Neuronal stem cell (in vitro differentiated cells): ENCODE results near the gene GSTA5.
"Not testable (repeated sequence)": the region's sequence is repeated elsewhere in the genome, so short reads cannot be mapped to it uniquely, and the experiment has no call there.

Experiments used
- DNase-seq: peaks from one replicate; pipeline ENCODE4 v3.0.0-alpha.2; 2013; ENCODE audit warnings: low spot score
- H2AFZ ChIP-seq: one replicate; pipeline ENCODE4 v1.6.1; 2013; ENCODE audit warnings: mild to moderate bottlenecking, low read length, inconsistent platforms
- H2AK5ac ChIP-seq: 2 replicates; pipeline ENCODE4 v1.6.1; 2013; ENCODE audit warnings: low read depth, mild to moderate bottlenecking, inconsistent platforms, low read length, moderate library complexity, mixed read lengths
- H2BK120ac ChIP-seq: 2 replicates; pipeline ENCODE4 v1.6.1; 2013; ENCODE audit warnings: low read depth, mild to moderate bottlenecking, inconsistent platforms, low read length, moderate library complexity, mixed read lengths
- H2BK12ac ChIP-seq: one replicate; pipeline ENCODE4 v1.6.1; 2013; ENCODE audit warnings: low read length, inconsistent platforms
- H2BK15ac ChIP-seq: 2 replicates; pipeline ENCODE4 v1.6.1; 2013; ENCODE audit warnings: mild to moderate bottlenecking, low read length, inconsistent platforms, mixed read lengths
- H2BK5ac ChIP-seq: one replicate; pipeline ENCODE4 v1.6.1; 2013; ENCODE audit warnings: inconsistent platforms, mild to moderate bottlenecking, low read length, moderate library complexity
- H3K14ac ChIP-seq: one replicate; pipeline ENCODE4 v1.6.1; 2013; ENCODE audit warnings: low read length, inconsistent platforms
- H3K18ac ChIP-seq: 2 replicates; pipeline ENCODE4 v1.6.1; 2013; ENCODE audit warnings: low read length, inconsistent platforms
- H3K23ac ChIP-seq: 2 replicates; pipeline ENCODE4 v1.6.1; 2013; ENCODE audit warnings: low read depth, mild to moderate bottlenecking, mixed read lengths, low read length, inconsistent platforms; ENCODE audit not compliant: poor library complexity
- H3K27ac ChIP-seq: replicated peaks from 3 replicates; pipeline ENCODE4 v1.5.1; 2013; ENCODE audit warnings: low read length, inconsistent platforms
- H3K27me3 ChIP-seq, 3 experiments: 2 replicates each; pipeline ENCODE4 v1.6.1; 2013; ENCODE audit warnings: low read length in 3 of 3, mild to moderate bottlenecking in 2 of 3, inconsistent platforms in 1 of 3, low read depth in 1 of 3, mixed read lengths in 1 of 3, moderate library complexity in 1 of 3; ENCODE audit not compliant: control insufficient read depth in 3 of 3, insufficient read depth in 3 of 3
- H3K36me3 ChIP-seq, 2 donors: replicated peaks in 1 of 2; 2 replicates each; pipeline ENCODE4 v1.6.1; 2013; ENCODE audit warnings: low read length in 2 of 2; ENCODE audit not compliant: control insufficient read depth in 2 of 2, insufficient read depth in 2 of 2
- H3K4ac ChIP-seq: 2 replicates; pipeline ENCODE4 v1.6.1; 2013; ENCODE audit warnings: inconsistent platforms, mild to moderate bottlenecking, low read length, moderate library complexity
- H3K4me1 ChIP-seq, 2 donors: 1 replicate in 1 of 2; 2 replicates in 1 of 2; pipeline ENCODE4 v1.6.1; 2013; ENCODE audit warnings: low read length in 2 of 2, low read depth in 1 of 2; ENCODE audit not compliant: control insufficient read depth in 2 of 2, insufficient read depth in 1 of 2
- H3K4me2 ChIP-seq: one replicate; pipeline ENCODE4 v1.6.1; 2013; ENCODE audit warnings: mild to moderate bottlenecking, low read length, inconsistent platforms; ENCODE audit not compliant: insufficient read depth, poor library complexity, severe bottlenecking
- H3K4me3 ChIP-seq, 2 donors: 2 replicates each; pipeline ENCODE4 v1.5.1; 2013; ENCODE audit warnings: low read length in 2 of 2, mild to moderate bottlenecking in 2 of 2, inconsistent platforms in 1 of 2, moderate library complexity in 1 of 2
- H3K79me1 ChIP-seq: one replicate; pipeline ENCODE4 v1.6.1; 2013; ENCODE audit warnings: low read depth, mild to moderate bottlenecking, inconsistent platforms, low read length, moderate library complexity
- H3K9ac ChIP-seq: one replicate; pipeline ENCODE4 v1.6.1; 2013; ENCODE audit warnings: mild to moderate bottlenecking, low read depth, low read length, inconsistent platforms; ENCODE audit not compliant: poor library complexity
- H3K9me3 ChIP-seq, 2 donors: replicated peaks in 1 of 2; 2 replicates each; pipeline versions ENCODE3 to v1.6.1; 2013; ENCODE audit warnings: low read length in 2 of 2, mild to moderate bottlenecking in 2 of 2, inconsistent platforms in 1 of 2, low read depth in 1 of 2, mixed read lengths in 1 of 2, moderate library complexity in 1 of 2; ENCODE audit not compliant: control insufficient read depth in 2 of 2, insufficient read depth in 1 of 2
- H4K8ac ChIP-seq: one replicate; pipeline ENCODE4 v1.6.1; 2013; ENCODE audit warnings: low read depth, mild to moderate bottlenecking, inconsistent platforms, low read length, moderate library complexity
- H4K91ac ChIP-seq: one replicate; pipeline ENCODE4 v1.6.1; 2013; ENCODE audit warnings: low read length, low read depth, mild to moderate bottlenecking, inconsistent platforms; ENCODE audit not compliant: poor library complexity
- WGBS, 2 donors: extraction: QIAGEN DNeasy Blood & Tissue Kit; methylation state at CpG; one replicate each; pipeline ENCODE4 v1.1.7; 2013; ENCODE audit warnings: missing lambda C conversion rate in 2 of 2, mixed read lengths in 1 of 2; ENCODE audit not compliant: insufficient read length in 2 of 2, insufficient replicate concordance in 1 of 2; ENCODE audit errors: extremely low coverage in 2 of 2; 5-methylcytosine and 5-hydroxymethylcytosine counted together

The GSTA5 gene

GRCh38 chr6:52786249-52786956 is 54.2 kb downstream of the GSTA5 start:
- no peaks in the 10 kb centered on the region for H3K27me3 ChIP-seq
- no peak overlapping the region for H2BK12ac ChIP-seq
- no CpG with 5 or more reads among the region's 24 CpGs for WGBS, 2 donors
- H3K4me1 ChIP-seq, result no peaks in the 10 kb centered on the region
- H2BK15ac ChIP-seq, result no peak overlapping the region
- no peaks in the 10 kb centered on the region for H3K9me3 ChIP-seq
- H3K4me3 ChIP-seq, result no peak overlapping the region
- H3K79me1 ChIP-seq, result no peaks in the 10 kb centered on the region
- H3K9ac ChIP-seq, result no peak overlapping the region
- H2BK120ac ChIP-seq, result no peak overlapping the region
- H3K36me3 ChIP-seq, result no peaks in the 10 kb centered on the region
- no peak overlapping the region for H2AFZ ChIP-seq
- no peak overlapping the region for H2BK5ac ChIP-seq
- no peak overlapping the region for H4K91ac ChIP-seq
- no peak overlapping the region for H3K23ac ChIP-seq
- no peak overlapping the region for H3K4me2 ChIP-seq
- peak overlapping the region; percentile 48 for H3K18ac ChIP-seq
- H3K4ac ChIP-seq, result peak overlapping the region; percentile 37
- DNase-seq, result no peak
- H3K27ac ChIP-seq, result no peak overlapping the region
- H3K14ac ChIP-seq, result no peak overlapping the region
- no peak overlapping the region for H4K8ac ChIP-seq
- no peak overlapping the region for H2AK5ac ChIP-seq

DNA sequence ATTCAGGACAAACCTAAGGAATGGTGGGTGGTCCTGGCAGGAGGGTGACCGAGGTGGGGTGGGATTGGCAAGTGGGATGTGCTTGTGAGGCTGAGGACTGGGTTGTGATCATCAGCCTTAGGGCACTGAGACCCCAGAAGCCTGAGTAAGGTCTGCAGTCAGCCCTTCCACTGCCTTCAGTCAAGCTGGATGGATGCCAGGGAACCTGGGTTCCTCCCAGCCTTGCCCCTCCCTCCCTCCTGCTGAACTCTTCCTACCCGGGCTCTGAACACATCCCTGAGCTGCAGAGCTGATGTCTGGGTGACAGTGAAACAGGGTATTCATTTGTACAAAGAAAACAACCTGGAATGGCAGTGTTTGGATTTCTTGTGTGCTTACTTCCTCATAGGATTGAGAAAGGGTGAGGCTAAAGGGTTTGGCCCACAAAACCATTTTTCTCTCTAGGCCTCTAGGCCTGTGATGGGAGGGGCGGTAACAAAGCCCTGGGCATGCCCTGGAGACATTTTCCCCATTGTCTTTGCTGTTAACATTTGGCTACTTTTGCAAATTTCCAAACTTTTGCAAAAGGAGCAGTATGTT is 57.8 kb downstream of the GSTA5 start:
- not testable (repeated sequence) for H2AK5ac ChIP-seq, H3K23ac ChIP-seq, H3K27ac ChIP-seq, H3K4ac ChIP-seq, H2BK120ac ChIP-seq, H3K79me1 ChIP-seq, H3K14ac ChIP-seq, H2BK5ac ChIP-seq, H3K27me3 ChIP-seq, H3K18ac ChIP-seq, H3K36me3 ChIP-seq, H3K4me2 ChIP-seq, H4K8ac ChIP-seq, H3K9ac ChIP-seq, H3K4me1 ChIP-seq, H2BK15ac ChIP-seq, H2AFZ ChIP-seq, H4K91ac ChIP-seq, H2BK12ac ChIP-seq, DNase-seq, H3K4me3 ChIP-seq, H3K9me3 ChIP-seq
- WGBS, 2 donors, result no CpG with 5 or more reads among the region's 3 CpGs

DNA sequence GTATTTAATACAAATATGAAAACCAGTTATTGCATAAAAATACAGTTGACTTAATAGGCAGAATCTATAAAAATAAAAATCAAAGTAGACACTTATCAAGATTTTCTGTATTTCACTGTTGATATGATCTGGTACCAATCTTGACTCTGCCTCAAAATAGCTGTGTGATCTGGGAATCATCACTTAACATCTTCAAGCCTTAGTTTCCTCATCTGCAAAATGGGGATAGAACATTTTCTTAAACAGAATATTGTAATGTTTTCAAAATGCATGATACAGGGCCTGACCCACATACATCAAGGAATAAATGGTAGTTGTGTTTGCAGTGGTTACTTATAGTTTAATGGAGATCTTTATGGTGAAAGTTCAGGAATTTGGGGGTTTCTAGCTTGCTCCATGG is 58.4 kb downstream of the GSTA5 start:
- H2AFZ ChIP-seq, H3K9ac ChIP-seq, H3K4me2 ChIP-seq, H3K23ac ChIP-seq, H2BK120ac ChIP-seq, DNase-seq, H3K79me1 ChIP-seq, H4K91ac ChIP-seq, H4K8ac ChIP-seq, H3K27ac ChIP-seq, H2BK5ac ChIP-seq, H2AK5ac ChIP-seq, H2BK12ac ChIP-seq, H3K18ac ChIP-seq, H3K4me1 ChIP-seq, H3K14ac ChIP-seq, H3K4me3 ChIP-seq, H2BK15ac ChIP-seq, H3K4ac ChIP-seq, H3K27me3 ChIP-seq, H3K9me3 ChIP-seq, H3K36me3 ChIP-seq: not testable (repeated sequence)
